ENCODE results near the gene CDH23.

- TF ChIP-seq CTCF (conservative IDR thresholded peaks at IDR 0.05 in 1 of 2, IDR thresholded peaks at IDR 0.05 in 1 of 2; ENCODE audit: low read depth in 1 of 2, low read length in 2 of 2) (no peak), EZH2 (IDR thresholded peaks at IDR 0.05; ENCODE audit: low read length, missing control alignments) (no peak)
Measured at GRCh38 chr10:71829171-71829570, 432.5 kb downstream of the CDH23 start.

Measured in fibroblast of lung (primary cell).